Panc1 (cell line): ENCODE results near the gene CAPN9. TPM values are rescaled to one million over a fixed set of nuclear protein-coding genes. Genes with fewer than 3 reads are reported as not detected.
A peak's percentile ranks its signal among the peaks of the same experiment; 100 is the strongest.

Source experiments
- ATAC-seq: fragments of 200-7000 bp; cut with Tn5 transposase; 2 replicates; pipeline ENCODE4 v1.9.1; 2020; ENCODE audit warnings: mild to moderate bottlenecking, moderate library complexity
- BruUV-seq: library from RNA; stranded (reverse); fragments of 400-500 nt; replicated peaks from 2 replicates; lab custom pipeline; 2021; lab: Mats Ljungman, UMichigan
- CTCF ChIA-PET: fragments of 300-600 bp; sonication (Branson Sonifier 250); formaldehyde crosslinking; loops from one replicate; lab custom pipeline; 2022; ENCODE audit warnings: antibody characterized with exemption; lab: Charles Lee
- POLR2A ChIA-PET: fragments of 300-600 bp; sonication (Branson Sonifier 250); formaldehyde crosslinking; loops from one replicate; lab custom pipeline; 2022; ENCODE audit warnings: antibody characterized with exemption; lab: Charles Lee
- DNase-seq: peaks from one replicate; pipeline ENCODE4 v3.0.0-alpha.2; 2010; ENCODE audit warnings: low read depth, low spot score
- H3K27ac ChIP-seq: 2 replicates; pipeline ENCODE4 v1.5.1; 2011; ENCODE audit warnings: mild to moderate bottlenecking, low read length, inconsistent platforms
- H3K27me3 ChIP-seq: fragments of 200-500 bp; sonication (Bioruptor generic); 2 replicates; pipeline ENCODE4 v1.6.0; 2014; ENCODE audit warnings: low read length, inconsistent platforms; ENCODE audit not compliant: control insufficient read depth, insufficient read depth
- H3K36me3 ChIP-seq: fragments of 200-500 bp; sonication (Bioruptor generic); 2 replicates; pipeline ENCODE4 v1.5.1; 2014; ENCODE audit warnings: inconsistent platforms, mild to moderate bottlenecking, low read length, moderate library complexity; ENCODE audit not compliant: control insufficient read depth, insufficient read depth
- H3K4me1 ChIP-seq: 2 replicates; pipeline ENCODE4 v1.5.1; 2011; ENCODE audit warnings: inconsistent platforms, mild to moderate bottlenecking, low read length, moderate library complexity; ENCODE audit not compliant: control insufficient read depth, insufficient read depth
- H3K4me3 ChIP-seq, 2 experiments: 2 replicates each; pipeline ENCODE4 v1.5.1; 2011 to 2012; ENCODE audit warnings: low read depth in 2 of 2, low read length in 2 of 2, mild to moderate bottlenecking in 2 of 2, inconsistent platforms in 1 of 2, moderate library complexity in 1 of 2
- H3K9me3 ChIP-seq: fragments of 200-500 bp; sonication (Bioruptor generic); 2 replicates; pipeline ENCODE4 v1.5.1; 2014; ENCODE audit warnings: low read depth, mild to moderate bottlenecking, inconsistent platforms, low read length, moderate library complexity; ENCODE audit not compliant: control insufficient read depth, insufficient read depth
- CTCF ChIP-seq: fragments of 450-650 bp; IDR thresholded peaks from 2 replicates; pipeline ENCODE4 v1.5.1; 2017; ENCODE audit warnings: mild to moderate bottlenecking
- POLR2AphosphoS5 ChIP-seq: IDR thresholded peaks from 2 replicates; pipeline ENCODE4 v1.6.1; 2012; ENCODE audit warnings: mild to moderate bottlenecking, low read depth, low read length, moderate library complexity
- REST ChIP-seq, 2 experiments: IDR thresholded peaks; 2 replicates each; pipeline ENCODE4 v1.6.1; 2011 to 2012; ENCODE audit warnings: low read depth in 2 of 2, control low read depth in 1 of 2, low read length in 1 of 2, mild to moderate bottlenecking in 1 of 2, moderate library complexity in 1 of 2; ENCODE audit not compliant: insufficient read depth in 1 of 2
- SIN3A ChIP-seq: IDR thresholded peaks from 2 replicates; pipeline ENCODE4 v1.6.1; 2012; ENCODE audit warnings: low read depth, mild to moderate bottlenecking, low read length, moderate library complexity, borderline replicate concordance; ENCODE audit not compliant: insufficient read depth
- TCF7L2 ChIP-seq: IDR thresholded peaks from 2 replicates; pipeline ENCODE4 v1.6.1; 2011; ENCODE audit warnings: mild to moderate bottlenecking, low read depth, low read length, inconsistent platforms
- in situ Hi-C: cut with HindIII; loops from 2 replicates; pipeline ENCODE4 v1.10.0; 2016; ENCODE audit warnings: low sequenced_read_pairs, low pct_unique_long_range_greater_than_20kb
- intact Hi-C: fragments of 100-400 bp; cut with micrococcal nuclease; formaldehyde crosslinking; loops from one replicate; pipeline ENCODE4 v1.10.0; 2022; ENCODE audit not compliant: unreplicated experiment
- total RNA-seq: library from RNA; stranded (reverse); gene quantifications from one replicate; pipeline ENCODE4 v1.2.1, GENCODE V29; 2021; ENCODE audit not compliant: unreplicated experiment

Gene CAPN9
- total RNA-seq, 1 experiment from 2014 or later, result not detected

DNA sequence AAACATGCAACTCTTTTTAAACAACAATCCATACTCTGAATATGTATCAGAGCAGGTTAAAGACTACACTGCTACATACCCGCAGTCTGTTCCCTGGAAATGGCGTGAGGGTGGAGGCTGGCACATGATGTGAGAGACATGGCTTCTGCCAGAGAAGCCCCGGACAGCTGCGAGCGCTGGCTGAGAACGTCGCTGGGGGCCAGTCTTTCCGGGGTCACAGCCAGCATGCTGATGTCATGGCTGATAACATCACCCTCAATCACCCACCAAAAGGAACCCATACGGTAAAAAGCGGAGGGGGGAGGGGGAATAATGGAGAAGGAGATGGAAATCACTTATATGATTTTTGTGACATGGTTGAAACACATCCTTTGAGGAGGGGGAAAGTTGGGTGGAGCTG lies 92.0 kb downstream of the CAPN9 start:
- CTCF ChIA-PET, result no interaction called here

GRCh38 chr1:230842801-230843200 lies 95.6 kb downstream of the CAPN9 start:
- H3K27ac ChIP-seq, result no peak overlapping the region
- H3K27me3 ChIP-seq, result no peaks in the 10 kb centered on the region
- ChIA-PET POLR2A (no interaction called here), CTCF (no interaction called here)
- TF ChIP-seq CTCF (no peak), POLR2AphosphoS5 (no peak), SIN3A (no peak), TCF7L2 (no peak), REST (IDR thresholded peaks at IDR 0.05; ENCODE audit: insufficient read depth in 1 of 2, low read depth in 2 of 2, low read length in 1 of 2) (no peak)
- no TSS peak for BruUV-seq
- no peaks in the 10 kb centered on the region for H3K36me3 ChIP-seq
- DNase-seq (no peak), ATAC-seq (no peak)
- no peaks in the 10 kb centered on the region for H3K4me1 ChIP-seq
- intact Hi-C loops, result no loop called here
- in situ Hi-C loops, result no loop called here
- no peak overlapping the region for H3K4me3 ChIP-seq
- H3K9me3 ChIP-seq, result no peaks in the 10 kb centered on the region

More for the DNA sequence above, 92.0 kb downstream of the CAPN9 start:
- POLR2A ChIA-PET, result no interaction called here
- DNase-seq (no peak), ATAC-seq (no peak)
- TF ChIP-seq TCF7L2 (no peak), POLR2AphosphoS5 (no peak), CTCF (no peak), REST (IDR thresholded peaks at IDR 0.05; ENCODE audit: insufficient read depth in 1 of 2, low read depth in 2 of 2, low read length in 1 of 2) (no peak), SIN3A (no peak)
- no peaks in the 10 kb centered on the region for H3K36me3 ChIP-seq
- H3K27ac ChIP-seq, result no peak overlapping the region
- H3K27me3 ChIP-seq, result no peaks in the 10 kb centered on the region
- H3K4me3 ChIP-seq, result no peak overlapping the region
- no peaks in the 10 kb centered on the region for H3K4me1 ChIP-seq
- no peaks in the 10 kb centered on the region for H3K9me3 ChIP-seq
- in situ Hi-C loops, result no loop called here
- intact Hi-C loops, result no loop called here
- BruUV-seq, result TSS peak; percentile 65
